Endometrium (tissue), 2 donors: ENCODE measurements around the gene LINC00237.

Experiments
- FAIRE-seq: peaks from 2 replicates; lab custom pipeline; 2012; peaks lifted over from hg19 to GRCh38; lab: Jason Lieb, UNC
- donor health status: control.
- donor health status: control.

The LINC00237 gene

GRCh38 chr20:21046413-21047070 is 59.6 kb downstream of the LINC00237 start:
- FAIRE-seq: no peak
